MCF 10A (cell line): Measurements from ENCODE around the gene SNX14. TPM values are rescaled to one million over a fixed set of nuclear protein-coding genes. Genes with fewer than 3 reads are reported as not detected.
A peak's percentile ranks its signal among the peaks of the same experiment; 100 is the strongest.

Source experiments
- BruUV-seq: library from RNA; stranded (reverse); fragments of 400-500 nt; replicated peaks from 2 replicates; lab custom pipeline; 2021; lab: Mats Ljungman, UMichigan
- CTCF ChIA-PET: fragments of 300-600 bp; sonication (Branson Sonifier 250); formaldehyde crosslinking; extraction: SDS; loops from one replicate; lab custom pipeline; 2021; ENCODE audit warnings: antibody characterized with exemption, inconsistent platforms; lab: Yijun Ruan, JAX
- POLR2A ChIA-PET: fragments of 300-600, 350-650 bp; sonication (Branson Sonifier 250); formaldehyde crosslinking; extraction: SDS; loops from one replicate; lab custom pipeline; 2020; ENCODE audit warnings: antibody characterized with exemption, inconsistent platforms; lab: Yijun Ruan, JAX
- DNase-seq: peaks from one replicate; pipeline ENCODE4 v3.0.0-alpha.2; 2018; ENCODE audit not compliant: unreplicated experiment
- H3K27ac Mint-ChIP-seq: one replicate; pipeline ENCODE4 v1.8.0; 2022; ENCODE audit warnings: mild to moderate bottlenecking, low read depth, mixed read lengths; ENCODE audit not compliant: unreplicated experiment
- H3K27me3 Mint-ChIP-seq: one replicate; pipeline ENCODE4 v1.8.0; 2022; ENCODE audit warnings: mixed read lengths; ENCODE audit not compliant: insufficient read depth, unreplicated experiment
- H3K36me3 Mint-ChIP-seq: one replicate; pipeline ENCODE4 v1.8.0; 2022; ENCODE audit warnings: mild to moderate bottlenecking, moderate library complexity, mixed read lengths; ENCODE audit not compliant: insufficient read depth, unreplicated experiment
- H3K4me1 Mint-ChIP-seq: one replicate; pipeline ENCODE4 v1.8.0; 2022; ENCODE audit warnings: mixed read lengths; ENCODE audit not compliant: insufficient read depth, unreplicated experiment
- H3K4me3 Mint-ChIP-seq: one replicate; pipeline ENCODE4 v1.8.0; 2022; ENCODE audit warnings: mild to moderate bottlenecking, moderate library complexity, mixed read lengths; ENCODE audit not compliant: unreplicated experiment
- H3K9me3 Mint-ChIP-seq: one replicate; pipeline ENCODE4 v1.8.0; 2022; ENCODE audit warnings: mixed read lengths; ENCODE audit not compliant: unreplicated experiment
- intact Hi-C: fragments of 100-400 bp; cut with micrococcal nuclease; formaldehyde crosslinking; loops from 2 replicates; pipeline ENCODE4 v1.14.1; 2022
- total RNA-seq: library from RNA; stranded (reverse); gene quantifications from 2 replicates; pipeline ENCODE4 v1.2.3, GENCODE V29; 2022
- TF ChIP-seq, protein P1 (sequence below): fragments of 200-600 bp; IDR thresholded peaks from one replicate; pipeline ENCODE4 v1.8.0; 2022; ENCODE audit warnings: antibody characterized with exemption, mild to moderate bottlenecking; ENCODE audit not compliant: unreplicated experiment

Gene SNX14
- total RNA-seq, 1 experiment from 2014 or later, result 71.6 TPM

GRCh38 chr6:85458782-85459181 is 134.9 kb downstream of the SNX14 start:
- H3K27me3 Mint-ChIP-seq, result no peaks in the 10 kb centered on the region
- POLR2A ChIA-PET, result interaction anchor here (1.0 to 7.8 kb wide), 3 partner anchors 8 to 97 kb away, joined by 3 to 107 read pairs (median 16); partner anchors contain the start of gene NT5E
- no peaks in the 10 kb centered on the region for H3K9me3 Mint-ChIP-seq
- no peaks in the 10 kb centered on the region for H3K36me3 Mint-ChIP-seq
- intact Hi-C loops, result no loop called here
- CTCF ChIA-PET, result interaction anchor here (0.7 to 1.7 kb wide), 4 partner anchors 9 to 104 kb away, joined by 3 to 7 read pairs (median 3); partner anchors contain the start of gene NT5E
- no peak overlapping the region for H3K4me3 Mint-ChIP-seq
- DNase-seq, result peak; percentile 78
- no TSS peak for BruUV-seq
- TF ChIP-seq, protein P1, sequence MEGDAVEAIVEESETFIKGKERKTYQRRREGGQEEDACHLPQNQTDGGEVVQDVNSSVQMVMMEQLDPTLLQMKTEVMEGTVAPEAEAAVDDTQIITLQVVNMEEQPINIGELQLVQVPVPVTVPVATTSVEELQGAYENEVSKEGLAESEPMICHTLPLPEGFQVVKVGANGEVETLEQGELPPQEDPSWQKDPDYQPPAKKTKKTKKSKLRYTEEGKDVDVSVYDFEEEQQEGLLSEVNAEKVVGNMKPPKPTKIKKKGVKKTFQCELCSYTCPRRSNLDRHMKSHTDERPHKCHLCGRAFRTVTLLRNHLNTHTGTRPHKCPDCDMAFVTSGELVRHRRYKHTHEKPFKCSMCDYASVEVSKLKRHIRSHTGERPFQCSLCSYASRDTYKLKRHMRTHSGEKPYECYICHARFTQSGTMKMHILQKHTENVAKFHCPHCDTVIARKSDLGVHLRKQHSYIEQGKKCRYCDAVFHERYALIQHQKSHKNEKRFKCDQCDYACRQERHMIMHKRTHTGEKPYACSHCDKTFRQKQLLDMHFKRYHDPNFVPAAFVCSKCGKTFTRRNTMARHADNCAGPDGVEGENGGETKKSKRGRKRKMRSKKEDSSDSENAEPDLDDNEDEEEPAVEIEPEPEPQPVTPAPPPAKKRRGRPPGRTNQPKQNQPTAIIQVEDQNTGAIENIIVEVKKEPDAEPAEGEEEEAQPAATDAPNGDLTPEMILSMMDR, result no peak
- H3K27ac Mint-ChIP-seq, result peak overlapping the region; percentile 24
- H3K4me1 Mint-ChIP-seq, result peaks cover 78% of the 10 kb centered on the region

- intact Hi-C loops, result no loop called here
- TF ChIP-seq, protein P1, result no peak
- ChIA-PET CTCF (interaction anchor here (0.9 to 1.7 kb wide), 5 partner anchors 9 to 101 kb away, joined by 3 to 7 read pairs (median 4); partner anchors contain the start of gene NT5E), POLR2A (interaction anchor here (0.7 to 7.8 kb wide), 3 partner anchors 8 to 97 kb away, joined by 3 to 107 read pairs (median 16); partner anchors contain the start of gene NT5E)
- Mint-ChIP-seq H3K4me1 (peaks cover 78% of the 10 kb centered on the region), H3K9me3 (no peaks in the 10 kb centered on the region), H3K27ac (peak overlapping the region; percentile 24), H3K4me3 (no peak overlapping the region), H3K36me3 (no peaks in the 10 kb centered on the region), H3K27me3 (no peaks in the 10 kb centered on the region)
- DNase-seq, result no peak
- no TSS peak for BruUV-seq
Observed at GRCh38 chr6:85458184-85458583, 135.5 kb downstream of the SNX14 start.

GRCh38 chr6:85456782-85457181 is 136.9 kb downstream of the SNX14 start:
- peaks cover 76% of the 10 kb centered on the region for H3K4me1 Mint-ChIP-seq

More at GRCh38 chr6:85456782-85457181, 136.9 kb downstream of the SNX14 start:
- Mint-ChIP-seq H3K4me3 (no peak overlapping the region), H3K9me3 (no peaks in the 10 kb centered on the region), H3K36me3 (no peaks in the 10 kb centered on the region), H3K27ac (peak overlapping the region; percentile 24), H3K27me3 (no peaks in the 10 kb centered on the region)
- TF ChIP-seq, protein P1, result no peak
- no peak for DNase-seq
- ChIA-PET POLR2A (interaction anchor here (3.1 kb wide), 1 partner anchor 95 kb away, joined by 16 read pairs; no protein-coding TSS in a partner anchor), CTCF (interaction anchor here (0.7 kb wide), 1 partner anchor 26 kb away, joined by 3 read pairs; no protein-coding TSS in a partner anchor)
- intact Hi-C loops, result no loop called here
- BruUV-seq, result no TSS peak

Other genes starting within 250 kb of the SNX14 start
- gene NT5E, start 143.8 kb downstream of the SNX14 start, total RNA-seq, result 112 and 121 TPM in 2 replicates
- 126 and 161 TPM in 2 replicates for gene SYNCRIP, start 49.0 kb upstream of the SNX14 start, total RNA-seq